GM23338 (cell line): ENCODE measurements around the gene HS1BP3. TPM values are rescaled to one million over a fixed set of nuclear protein-coding genes. Genes with fewer than 3 reads are reported as not detected.

Experiments
- ATAC-seq: fragments of 200-7000 bp; cut with Tn5 transposase; 3 replicates; pipeline ENCODE4 v1.9.1; 2020
- DNase-seq: peaks from one replicate; pipeline ENCODE4 v3.0.0-alpha.2; 2015; ENCODE audit warnings: low spot score
- H2AFZ ChIP-seq: fragments of 200-600 bp; sonication (generic); 2 replicates; pipeline ENCODE4 v1.8.0; 2016; ENCODE audit warnings: antibody characterized with exemption, mild to moderate bottlenecking, moderate library complexity
- H3F3A ChIP-seq: fragments of 200-600 bp; sonication (generic); replicated peaks from 2 replicates; pipeline ENCODE4 v1.8.0; 2017; ENCODE audit warnings: antibody characterized with exemption, mixed run types, low read depth
- H3K27ac ChIP-seq: fragments of 200-600 bp; sonication (generic); 2 replicates; pipeline ENCODE4 v1.6.1; 2016; ENCODE audit warnings: low read depth
- H3K27me3 ChIP-seq: fragments of 200-600 bp; sonication (generic); 2 replicates; pipeline ENCODE4 v1.8.0; 2016; ENCODE audit warnings: mild to moderate bottlenecking, mixed run types, moderate library complexity; ENCODE audit not compliant: insufficient read depth
- H3K36me3 ChIP-seq: fragments of 200-600 bp; sonication (generic); 2 replicates; pipeline ENCODE4 v1.8.0; 2016; ENCODE audit warnings: mild to moderate bottlenecking; ENCODE audit not compliant: insufficient read depth
- H3K4me1 ChIP-seq: fragments of 200-600 bp; sonication (generic); 2 replicates; pipeline ENCODE4 v1.8.0; 2016; ENCODE audit warnings: mild to moderate bottlenecking, moderate library complexity; ENCODE audit not compliant: insufficient read depth
- H3K4me2 ChIP-seq: fragments of 200-600 bp; sonication (generic); 2 replicates; pipeline ENCODE4 v1.7.1; 2017; ENCODE audit warnings: mixed run types
- H3K4me3 ChIP-seq: fragments of 200-600 bp; sonication (generic); 2 replicates; pipeline ENCODE4 v1.6.1; 2016; ENCODE audit warnings: mixed run types
- H3K79me2 ChIP-seq: fragments of 200-600 bp; sonication (generic); replicated peaks from 2 replicates; pipeline ENCODE4 v1.8.0; 2017; ENCODE audit warnings: mild to moderate bottlenecking; ENCODE audit not compliant: insufficient read depth
- H3K9me2 ChIP-seq: fragments of 200-600 bp; sonication (generic); 2 replicates; pipeline ENCODE4 v1.8.0; 2017; ENCODE audit not compliant: insufficient read depth
- H4K20me1 ChIP-seq: fragments of 200-600 bp; sonication (generic); replicated peaks from 2 replicates; pipeline ENCODE4 v1.8.0; 2017; ENCODE audit warnings: mild to moderate bottlenecking; ENCODE audit not compliant: insufficient read depth
- H3K27ac Mint-ChIP-seq: 2 replicates; pipeline ENCODE4 v1.8.0; 2020; ENCODE audit warnings: inconsistent platforms, mild to moderate bottlenecking, moderate library complexity, mixed read lengths
- H3K27me3 Mint-ChIP-seq: 3 replicates; pipeline ENCODE4 v1.8.0; 2022; ENCODE audit warnings: low read depth, mild to moderate bottlenecking, moderate library complexity, mixed read lengths, inconsistent platforms; ENCODE audit not compliant: insufficient read depth, poor library complexity
- H3K36me3 Mint-ChIP-seq: 3 replicates; pipeline ENCODE4 v1.8.0; 2021; ENCODE audit warnings: low read depth, mild to moderate bottlenecking, inconsistent platforms, moderate library complexity, mixed read lengths
- H3K4me1 Mint-ChIP-seq: 3 replicates; pipeline ENCODE4 v1.8.0; 2020; ENCODE audit warnings: mild to moderate bottlenecking, inconsistent platforms, mixed read lengths
- H3K4me3 Mint-ChIP-seq: 3 replicates; pipeline ENCODE4 v1.8.0; 2021; ENCODE audit warnings: moderate library complexity, mild to moderate bottlenecking, inconsistent platforms, mixed read lengths
- H3K9me3 Mint-ChIP-seq: 3 replicates; pipeline ENCODE4 v1.8.0; 2020; ENCODE audit warnings: moderate library complexity, mild to moderate bottlenecking, inconsistent platforms, mixed read lengths
- CREB1 ChIP-seq: fragments of 250-450 bp; sonication (Bioruptor Pico); IDR thresholded peaks from 2 replicates; pipeline ENCODE4 v1.5.0; 2020; ENCODE audit warnings: low read depth, mild to moderate bottlenecking, moderate library complexity
- CTCF ChIP-seq, 2 experiments: fragments of 200-600 bp in 1 of 2; sonication (generic) in 1 of 2; conservative IDR thresholded peaks; 2 replicates each; pipeline versions ENCODE4 v1.5.1 to v1.6.1; 2016 to 2017; ENCODE audit warnings: antibody characterized with exemption in 2 of 2, low read depth in 2 of 2, mild to moderate bottlenecking in 2 of 2, moderate library complexity in 1 of 2
- EZH2 ChIP-seq: fragments of 200-600 bp; sonication (generic); IDR thresholded peaks from one replicate; pipeline ENCODE4 v1.8.0; 2017; ENCODE audit warnings: antibody characterized with exemption, mild to moderate bottlenecking, low read depth; ENCODE audit not compliant: unreplicated experiment
- JUNB ChIP-seq: IDR thresholded peaks from one replicate; pipeline ENCODE4 v1.6.1; 2016; ENCODE audit warnings: antibody characterized with exemption; ENCODE audit not compliant: unreplicated experiment
- NANOG ChIP-seq: IDR thresholded peaks from 2 replicates; pipeline ENCODE4 v1.6.1; 2016; ENCODE audit warnings: antibody characterized with exemption, borderline replicate concordance
- POLR2AphosphoS5 ChIP-seq: IDR thresholded peaks from 2 replicates; pipeline ENCODE4 v1.6.1; 2016; ENCODE audit warnings: antibody characterized with exemption, low read depth
- REST ChIP-seq: IDR thresholded peaks from one replicate; pipeline ENCODE4 v1.6.1; 2018; ENCODE audit warnings: antibody characterized with exemption; ENCODE audit not compliant: unreplicated experiment
- STAT1 ChIP-seq: IDR thresholded peaks from one replicate; pipeline ENCODE4 v1.6.1; 2016; ENCODE audit warnings: antibody characterized with exemption; ENCODE audit not compliant: unreplicated experiment
- ZNF331 ChIP-seq: fragments of 250-450 bp; sonication (Bioruptor Pico); IDR thresholded peaks from 2 replicates; pipeline ENCODE4 v1.5.0; 2020; ENCODE audit warnings: low read depth, mild to moderate bottlenecking, moderate library complexity
- polyA plus RNA-seq: library from polyadenylated mRNA; unstranded; fragments of >200 nt; fragmentation: Nextera tagmentation; extraction: Ambion mirVana; gene quantifications from 2 replicates; pipeline ENCODE4 v1.2.1, GENCODE V29; 2016
- total RNA-seq: library from RNA; depleted of rRNA; stranded (reverse); fragments of >200 nt; shearing (Covaris generic); gene quantifications from 2 replicates; pipeline ENCODE4 v1.2.3, GENCODE V29; 2014

Gene HS1BP3
- total and polyA plus RNA-seq, 2 experiments from 2014 or later, result 7.2 to 15.0 TPM

- H3K36me3 ChIP-seq, result no peaks in the 10 kb centered on the region
- no peak overlapping the region for H2AFZ ChIP-seq
- Mint-ChIP-seq H3K27me3 (peaks cover 9% of the 10 kb centered on the region), H3K36me3 (no peaks in the 10 kb centered on the region), H3K4me3 (no peak overlapping the region), H3K9me3 (no peaks in the 10 kb centered on the region), H3K27ac (no peak overlapping the region), H3K4me1 (peaks cover 8% of the 10 kb centered on the region)
- H3F3A ChIP-seq, result no peaks in the 10 kb centered on the region
- ATAC-seq (no peak), DNase-seq (no peak)
- no peak overlapping the region for H3K27ac ChIP-seq
- no peaks in the 10 kb centered on the region for H4K20me1 ChIP-seq
- no peak overlapping the region for H3K4me2 ChIP-seq
- peaks cover 5% of the 10 kb centered on the region; the same call in 1 of the 2 replicates for H3K9me2 ChIP-seq
- TF ChIP-seq STAT1 (no peak), POLR2AphosphoS5 (no peak), REST (no peak), EZH2 (no peak), CTCF (conservative IDR thresholded peaks at IDR 0.05; ENCODE audit: low read depth in 2 of 2) (no peak), JUNB (no peak), ZNF331 (no peak), CREB1 (CRISPR knock-in tag) (no peak), NANOG (no peak)
- no peaks in the 10 kb centered on the region for H3K79me2 ChIP-seq
- H3K4me1 ChIP-seq, result peaks cover 1% of the 10 kb centered on the region; the same call in 1 of the 2 replicates
- H3K27me3 ChIP-seq, result no peaks in the 10 kb centered on the region
- no peak overlapping the region for H3K4me3 ChIP-seq
These were observed 60.8 kb downstream of the HS1BP3 start for GRCh38 chr2:20589975-20590703.
